NCI-H446 (cell line): ENCODE measurements around the gene POLN.
"Not testable (repeated sequence)": the region's sequence is repeated elsewhere in the genome, so short reads cannot be mapped to it uniquely, and the experiment has no call there.

Experiments used
- DNase-seq, 2 experiments: peaks; one replicate each; lab custom pipeline; 2025; lab: John Stamatoyannopoulos, UW

POLN gene

DNA sequence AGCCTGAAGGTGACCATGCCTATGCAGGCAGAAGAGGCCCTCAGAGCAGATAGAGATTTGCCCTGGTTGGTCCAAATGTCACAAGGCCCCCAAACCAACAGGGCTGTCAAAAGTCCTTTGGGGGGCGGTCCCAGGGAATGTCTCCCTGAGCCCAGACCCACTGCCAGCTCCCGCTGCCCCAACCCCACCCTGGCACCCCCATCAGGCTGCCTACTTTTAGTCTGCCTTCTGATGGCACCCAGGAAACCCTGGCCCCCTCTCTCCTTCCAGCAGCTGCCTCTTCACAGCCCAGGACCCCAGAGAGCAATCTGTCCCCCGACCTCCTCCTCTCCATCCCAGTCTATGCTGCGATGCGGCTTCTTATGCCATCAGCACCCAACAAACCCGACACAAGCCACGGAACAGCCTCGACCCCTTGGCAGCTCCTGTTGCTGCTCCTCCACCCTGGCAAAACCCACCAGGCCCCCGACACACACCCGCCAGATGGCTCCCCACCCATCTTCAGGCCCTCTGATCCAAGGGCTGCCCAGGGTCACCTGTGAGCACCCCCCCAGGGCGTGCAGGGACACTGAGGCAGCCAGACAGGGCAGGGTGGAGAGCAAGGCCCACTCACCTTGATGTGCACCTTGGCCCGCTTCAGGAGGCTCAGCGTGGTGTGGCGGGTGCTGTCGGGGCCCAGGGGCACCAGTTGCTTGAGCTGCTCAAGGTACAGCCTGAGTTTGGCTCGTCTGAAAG lies 10.0 kb upstream of the POLN start:
- DNase-seq: no peak

DNA sequence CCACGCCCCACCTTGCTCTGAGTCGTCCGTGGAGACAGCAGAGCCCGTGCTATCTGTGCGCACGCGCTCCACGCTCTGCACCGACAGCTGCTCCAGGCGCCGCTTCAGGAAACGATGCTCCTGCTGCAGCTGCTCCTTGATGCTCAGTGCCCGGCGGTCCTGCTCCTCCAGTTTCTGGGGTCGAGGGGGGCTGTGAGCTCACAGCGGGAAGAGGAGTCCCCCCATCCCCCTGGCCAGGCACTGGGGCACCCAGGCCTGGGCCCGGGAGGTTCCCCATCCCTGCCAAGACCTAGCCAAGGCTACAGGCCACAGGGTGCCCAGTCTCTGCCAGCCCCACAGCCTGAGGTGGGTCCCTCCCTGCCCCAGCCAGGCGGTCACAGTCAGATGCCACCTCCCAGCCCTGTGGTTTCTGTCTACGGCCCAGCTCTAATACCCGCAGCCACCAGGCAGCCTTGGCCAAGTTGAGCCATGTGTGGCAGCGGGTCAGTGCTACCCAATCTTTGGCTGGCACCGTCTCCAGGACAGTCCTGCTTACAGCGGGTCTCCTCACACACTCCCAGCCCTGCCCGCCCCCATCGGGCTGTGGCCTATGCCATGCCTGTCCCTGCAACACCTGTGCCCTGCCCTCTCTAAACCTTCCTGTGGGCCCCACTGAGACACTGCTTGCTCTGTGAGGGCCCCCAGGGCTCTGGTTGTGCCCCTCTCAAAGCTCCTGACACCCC lies 9.3 kb upstream of the POLN start:
- no peak for DNase-seq

DNA sequence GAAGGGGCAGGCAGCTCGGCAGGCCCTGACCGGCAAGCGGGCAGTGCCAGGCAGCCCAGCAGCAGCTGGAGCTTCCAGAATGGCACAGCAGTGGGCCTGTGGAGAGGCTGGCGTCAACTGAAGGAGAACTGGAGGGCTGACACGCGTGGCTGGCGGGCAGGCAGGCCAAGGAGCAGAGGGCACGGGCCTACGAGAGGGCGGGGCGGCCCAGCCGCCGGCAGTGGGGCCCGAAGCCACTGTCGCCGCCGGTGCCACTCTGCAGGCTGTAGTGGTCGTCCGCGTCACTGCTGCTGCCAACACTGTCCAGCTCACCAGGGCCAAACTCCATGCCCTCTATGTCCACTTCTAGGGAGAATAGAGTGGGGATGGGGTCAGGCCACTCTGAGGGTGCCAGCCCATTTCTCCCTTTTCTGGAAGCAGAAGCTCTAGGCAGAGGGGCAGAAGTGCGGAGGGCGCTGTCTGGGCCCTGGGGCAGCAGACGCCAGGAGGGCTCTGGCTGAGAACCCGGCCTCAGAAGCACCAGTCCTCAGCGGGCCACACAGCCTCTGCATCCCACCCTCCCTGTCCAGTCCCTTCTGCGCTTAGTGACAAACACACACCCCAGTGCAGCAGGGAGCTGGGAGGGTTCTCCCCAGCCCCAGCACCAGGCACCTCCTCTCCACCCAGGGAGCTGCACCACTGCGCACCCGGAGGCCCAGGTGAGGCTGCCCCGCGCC lies 8.6 kb upstream of the POLN start:
- DNase-seq: no peak

DNA sequence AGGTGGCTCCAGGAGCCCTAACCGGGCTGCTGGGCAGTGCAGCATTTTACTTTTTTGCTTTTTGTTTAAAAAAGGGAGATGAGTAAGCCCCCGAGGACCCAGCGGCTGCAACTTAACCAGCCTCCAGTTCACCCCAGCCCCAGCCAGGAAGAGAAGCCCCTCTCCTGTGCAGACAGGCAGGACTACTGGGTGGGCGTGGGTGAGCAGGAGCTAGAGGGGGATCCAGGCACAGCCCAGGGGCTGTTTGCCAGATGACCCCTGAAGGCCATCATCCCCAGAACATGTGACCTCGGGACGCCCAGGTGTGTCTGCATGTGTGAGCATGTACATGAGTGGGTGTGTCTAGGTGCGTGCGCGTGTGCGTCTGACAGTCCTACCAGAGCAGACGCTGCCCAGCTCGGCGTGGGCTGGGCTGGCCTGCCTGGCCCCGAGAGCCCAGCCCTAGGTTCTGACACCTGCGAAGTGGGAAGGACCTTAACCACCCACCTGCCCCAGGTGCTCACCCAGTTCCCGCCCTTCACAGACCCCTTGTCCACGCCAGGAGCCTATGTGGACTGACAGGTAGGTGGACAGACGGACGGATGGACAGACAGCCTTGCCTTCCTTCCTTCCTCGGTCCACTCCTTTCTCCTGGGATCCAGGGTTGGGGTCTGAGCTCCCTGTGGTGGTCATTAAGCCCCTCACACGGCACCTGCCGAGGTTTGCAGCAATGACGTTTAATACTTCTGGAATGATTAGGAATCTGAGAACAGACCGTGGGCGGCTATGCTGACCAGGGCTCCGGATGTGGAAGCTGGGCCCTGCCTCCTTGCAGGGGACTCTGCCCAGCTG lies 7.8 kb upstream of the POLN start:
- no peak for DNase-seq

DNA sequence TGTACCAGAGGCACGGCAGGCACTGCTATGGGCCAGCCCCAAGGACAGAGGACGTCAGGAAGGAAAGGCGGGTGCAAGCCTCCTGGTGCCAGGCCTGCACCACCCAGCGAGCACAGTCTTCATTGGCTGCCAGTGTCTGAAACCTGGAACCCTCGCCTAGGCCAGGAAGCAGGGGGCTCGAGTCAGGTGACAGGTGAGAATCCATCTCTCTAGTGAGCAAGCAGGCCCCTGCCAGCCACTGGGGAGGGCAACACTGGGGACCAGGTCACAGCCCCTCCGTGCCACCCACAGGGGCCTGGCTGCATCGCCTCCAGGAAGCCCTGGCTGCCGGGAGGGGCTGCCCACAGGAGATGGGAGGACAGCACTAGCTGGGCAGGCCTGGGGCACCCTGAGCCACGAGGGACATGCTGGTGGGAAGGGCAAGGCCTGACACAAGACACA lies 6.9 kb upstream of the POLN start:
- no peak for DNase-seq

DNA sequence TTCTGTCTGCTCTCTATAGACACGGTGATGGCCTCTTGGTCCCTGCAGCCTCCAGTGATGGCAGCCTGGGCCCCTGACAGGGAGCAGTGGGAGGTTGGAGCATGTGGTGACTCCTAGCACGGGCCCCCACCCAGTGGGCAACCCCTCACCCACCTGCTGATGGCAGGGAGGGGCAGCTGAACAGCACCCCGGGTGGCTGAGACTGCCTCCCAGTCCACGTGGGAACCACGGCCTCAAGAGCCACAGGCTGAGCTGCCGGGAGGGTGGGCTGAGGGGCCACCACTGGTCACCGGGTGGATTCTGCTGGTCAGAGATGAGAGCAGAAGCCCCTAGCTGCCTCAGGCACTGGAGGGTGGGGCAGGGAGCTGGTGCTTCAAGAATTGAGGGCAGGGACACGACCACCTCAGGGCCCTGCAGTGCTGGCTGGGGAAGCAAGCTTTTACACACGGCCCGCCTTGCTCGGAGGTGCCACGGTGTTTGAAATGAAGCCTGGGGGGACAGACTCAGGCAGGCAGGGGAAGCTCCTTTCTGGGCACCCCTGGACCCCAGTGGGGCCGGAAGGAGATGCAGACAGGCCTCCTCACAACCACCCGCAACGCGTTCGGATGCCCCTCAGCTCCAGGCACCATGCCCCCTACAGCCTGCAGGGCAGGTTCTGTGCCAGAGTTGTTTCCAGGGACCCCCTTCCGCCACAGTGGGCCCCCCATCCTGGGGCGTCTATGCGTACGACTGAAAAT lies 6.3 kb upstream of the POLN start:
- DNase-seq: no peak

DNA sequence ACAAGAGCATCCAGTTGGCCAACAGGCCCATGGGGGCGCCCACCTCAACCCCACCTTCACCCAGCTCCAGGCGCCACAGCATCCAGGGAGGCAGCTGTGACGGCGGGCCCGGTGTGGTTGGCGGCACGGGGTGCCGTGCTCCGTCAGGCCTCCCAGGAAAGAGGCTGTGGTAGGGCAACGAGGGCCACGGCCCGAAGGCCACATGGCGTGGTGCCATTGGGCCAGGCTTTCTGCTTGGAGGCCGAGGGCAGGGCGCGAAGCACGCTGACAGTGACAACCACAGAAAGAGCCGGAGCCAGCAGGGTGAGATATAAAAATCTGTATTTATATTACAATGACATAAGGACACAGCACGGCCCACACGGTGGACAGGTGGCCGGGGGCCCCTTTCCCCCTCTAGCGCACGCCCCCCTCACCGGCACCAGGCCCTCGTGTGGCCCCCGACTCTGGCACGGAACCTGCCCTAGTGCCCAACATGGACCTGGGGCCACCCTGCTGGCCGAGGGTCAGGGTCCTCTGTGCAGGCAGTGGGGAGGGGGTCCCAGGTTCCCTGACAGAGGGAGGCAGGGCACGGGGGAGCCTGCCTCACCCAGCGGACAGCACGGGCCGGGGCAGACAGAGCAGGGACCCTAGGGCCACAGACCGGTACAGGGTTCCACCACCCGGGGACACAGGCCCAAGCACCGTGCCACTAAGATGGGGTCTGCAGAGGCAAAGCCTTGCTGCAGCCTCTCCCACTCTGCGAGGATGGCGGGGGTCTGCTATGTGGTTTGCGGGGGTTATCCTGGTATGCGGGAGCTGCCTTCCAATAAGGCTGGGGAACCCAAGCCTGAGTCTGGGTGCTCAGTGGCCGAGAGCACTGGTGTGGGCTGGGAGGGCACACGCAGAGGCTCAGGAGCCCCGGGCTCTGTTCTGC lies 5.5 kb upstream of the POLN start:
- DNase-seq: no peak

DNA sequence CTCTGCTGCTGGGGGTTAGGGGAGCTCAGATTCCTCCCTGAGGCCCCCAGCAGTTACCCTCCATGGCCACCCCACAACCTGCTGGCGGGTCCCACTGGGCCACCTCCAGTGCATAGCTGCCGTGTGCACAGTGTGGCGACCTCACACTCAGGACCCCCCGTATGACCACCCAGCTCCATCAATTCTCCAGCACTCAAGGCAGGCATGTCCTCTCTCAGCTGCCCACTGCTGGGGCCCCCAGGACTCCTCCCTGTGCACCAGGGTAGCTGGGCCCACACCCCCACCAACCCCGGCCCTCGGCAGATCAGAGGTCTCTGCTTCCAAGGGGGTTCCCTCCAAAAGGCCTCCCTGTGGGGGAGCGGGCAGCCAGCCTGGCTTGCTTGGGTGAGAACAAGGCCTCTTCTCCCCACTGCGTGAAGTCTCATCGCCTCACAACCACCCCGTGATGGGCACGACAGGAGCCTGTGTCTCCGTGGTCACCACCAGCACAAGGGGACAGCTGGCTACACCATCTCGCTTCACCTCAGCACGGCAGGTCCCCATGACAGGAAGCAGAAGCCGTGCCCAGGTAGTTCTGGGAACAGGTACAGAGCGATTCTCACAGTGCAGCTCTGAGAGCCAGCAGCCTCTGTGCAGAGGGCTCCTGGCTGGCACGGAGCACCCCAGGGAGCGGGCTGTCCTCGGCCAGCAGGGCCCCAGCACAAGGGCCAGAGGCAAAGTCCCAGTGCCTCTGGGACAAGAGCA lies 4.6 kb upstream of the POLN start:
- no peak for DNase-seq

DNA sequence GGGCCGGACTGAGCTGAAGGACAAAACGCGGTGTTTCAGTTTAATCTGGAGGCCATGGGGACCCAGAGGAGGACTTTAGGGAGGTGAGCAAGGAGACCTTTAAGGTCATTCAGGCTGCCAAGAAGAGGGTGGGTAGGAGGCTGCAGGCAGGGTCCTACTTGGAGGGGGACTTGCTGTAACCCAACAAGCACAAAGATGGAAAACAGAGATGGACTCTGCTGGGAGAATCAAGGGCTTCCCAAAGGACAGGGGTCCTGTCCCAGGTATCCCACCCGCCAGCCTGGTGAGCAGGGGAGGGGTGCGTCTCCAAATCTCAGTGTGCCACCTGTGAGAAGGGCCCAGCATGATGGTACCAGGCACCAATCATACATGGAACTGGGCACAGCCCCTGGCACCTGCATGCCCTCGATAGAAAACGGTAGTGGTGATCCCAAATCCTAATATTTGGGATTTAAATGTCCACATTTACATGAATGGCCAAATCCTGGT lies 3.9 kb upstream of the POLN start:
- DNase-seq: no peak

DNA sequence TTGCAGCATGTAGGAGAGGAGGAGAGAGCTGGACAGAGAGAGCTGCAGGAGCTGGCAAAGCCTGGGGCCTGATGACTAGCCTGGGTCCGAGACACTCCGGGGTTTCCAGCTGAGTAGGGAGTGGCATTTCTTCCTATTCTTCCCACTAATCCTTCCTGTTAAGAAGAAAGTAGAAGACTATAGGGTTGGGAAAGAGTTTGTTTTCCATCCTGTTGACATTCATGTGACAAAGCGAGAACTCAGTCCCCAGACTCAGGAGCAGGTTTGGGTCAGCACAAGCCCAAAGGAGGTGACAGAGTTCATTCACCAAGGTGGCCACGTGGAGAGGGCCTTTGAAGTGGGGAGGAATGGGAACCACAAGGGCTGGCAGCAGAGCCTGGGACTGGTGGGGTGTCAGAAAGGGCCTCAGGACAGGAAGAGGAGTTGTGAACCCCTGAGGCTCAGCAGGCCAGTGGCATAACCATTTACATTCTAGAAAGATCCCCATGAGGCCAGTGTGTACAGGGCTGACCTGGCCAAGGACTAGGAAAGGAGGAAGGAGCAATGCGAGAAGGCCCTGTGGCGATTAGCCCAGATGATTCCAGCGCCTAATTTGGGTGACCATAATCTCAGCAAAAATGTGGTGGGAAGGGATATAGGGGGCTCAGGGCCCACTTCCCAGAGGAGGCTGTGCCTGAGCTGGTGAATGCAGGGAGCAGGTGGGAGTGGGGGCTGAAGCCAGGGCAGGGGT lies 3.3 kb upstream of the POLN start:
- no peak for DNase-seq

DNA sequence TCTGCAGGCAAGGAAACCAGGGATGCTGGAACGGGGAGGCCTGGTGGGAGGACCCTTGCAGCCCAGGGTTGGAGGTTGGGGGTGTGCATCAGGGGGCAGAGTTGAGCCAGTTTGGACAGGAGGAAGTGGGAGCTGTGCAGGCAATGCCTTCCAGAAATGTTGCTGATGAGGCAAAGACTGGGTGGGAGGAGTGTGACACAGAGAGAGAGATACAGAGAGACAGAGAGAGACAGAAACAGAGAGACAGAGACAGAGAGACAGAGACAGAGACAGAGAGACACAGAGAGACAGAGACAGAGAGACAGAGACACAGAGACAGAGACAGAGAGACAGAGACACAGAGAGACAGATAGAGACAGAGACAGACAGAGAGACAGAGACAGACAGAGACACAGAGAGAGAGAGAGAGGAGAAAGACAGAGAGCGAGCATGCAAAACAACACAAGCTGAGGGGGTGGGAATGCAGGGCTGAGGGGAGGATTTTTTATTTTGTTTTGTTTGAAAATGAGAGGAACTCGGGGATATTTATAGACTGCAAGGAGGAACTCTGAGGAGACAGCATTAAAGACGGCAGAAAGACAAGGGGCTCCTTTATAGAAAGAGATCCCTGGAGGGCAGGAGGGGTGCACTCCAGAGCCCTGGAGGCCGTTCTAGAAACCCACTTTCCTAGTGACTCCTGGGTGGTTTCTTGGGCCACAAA lies 1.9 kb upstream of the POLN start:
- no peak for DNase-seq

DNA sequence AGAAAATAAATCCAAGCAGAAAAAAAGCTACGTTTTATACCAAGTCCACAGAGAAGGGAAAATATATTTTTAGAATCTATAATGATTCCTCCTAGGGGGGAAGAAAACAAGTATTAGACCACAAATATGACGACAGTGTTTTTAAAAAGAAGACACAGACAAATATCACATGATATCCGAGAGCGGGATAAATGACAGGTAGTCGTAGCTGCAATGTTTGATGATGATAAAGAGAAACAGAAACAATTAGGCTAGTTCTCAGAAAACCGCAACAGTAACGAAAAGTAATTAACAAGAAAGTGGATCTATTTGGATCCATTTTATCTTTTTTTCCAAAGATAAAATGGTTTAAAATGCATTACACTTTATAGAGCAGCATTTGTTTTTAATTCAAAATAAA lies 918 bp downstream of the POLN start:
- no peak for DNase-seq

DNA sequence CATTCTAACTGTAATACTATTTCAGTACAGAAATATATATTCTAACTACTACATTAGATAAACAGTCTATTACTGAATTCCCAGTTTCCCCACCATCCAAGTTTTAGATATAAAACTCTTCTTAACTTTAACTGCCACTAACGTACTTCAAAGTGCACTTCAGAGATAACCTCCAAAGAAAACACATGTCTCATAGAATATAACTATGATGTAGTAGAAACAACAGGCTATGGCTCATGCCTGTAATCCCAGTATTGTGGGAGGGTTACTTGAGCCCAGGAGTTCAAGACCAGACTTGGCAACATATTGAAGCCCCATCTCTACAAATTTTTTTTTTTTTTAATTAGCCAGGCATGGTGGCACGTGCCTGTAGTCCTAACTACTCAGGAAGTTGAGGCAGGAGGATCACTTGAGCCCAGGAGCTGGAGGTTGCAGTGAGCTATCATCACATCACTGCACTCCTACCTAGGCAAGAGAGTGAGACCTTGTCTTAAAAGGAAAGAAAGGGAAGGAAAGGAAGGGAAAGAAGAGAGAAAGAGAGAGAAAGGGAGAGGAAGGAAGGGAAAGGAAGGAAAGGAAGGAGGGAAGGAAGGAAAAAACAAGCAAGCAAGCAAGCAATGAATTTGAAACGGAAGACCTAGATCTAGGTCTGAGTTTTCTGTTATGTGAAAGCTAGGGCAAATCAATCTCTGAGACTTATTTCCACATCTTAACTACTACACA lies 4.8 kb downstream of the POLN start:
- no peak for DNase-seq

DNA sequence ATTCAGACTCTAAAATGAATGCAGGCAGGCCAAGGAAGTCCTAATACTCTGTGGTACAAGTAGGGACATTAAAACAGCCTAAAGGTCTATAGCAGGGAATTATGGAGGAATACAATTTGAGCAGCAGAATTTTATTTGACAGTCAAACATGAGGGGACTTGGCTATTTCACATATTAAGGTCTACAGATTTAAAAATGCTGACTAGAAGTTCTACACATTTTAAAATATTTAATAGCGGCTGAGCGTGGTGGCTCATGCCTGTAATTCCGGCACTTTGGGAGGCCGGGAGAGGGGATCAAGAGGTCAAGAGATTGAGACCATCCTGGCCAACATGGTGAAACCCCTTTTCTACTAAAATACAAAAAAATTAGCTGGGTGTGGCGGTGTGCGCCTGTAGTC lies 10.8 kb downstream of the POLN start:
- no peak for DNase-seq

DNA sequence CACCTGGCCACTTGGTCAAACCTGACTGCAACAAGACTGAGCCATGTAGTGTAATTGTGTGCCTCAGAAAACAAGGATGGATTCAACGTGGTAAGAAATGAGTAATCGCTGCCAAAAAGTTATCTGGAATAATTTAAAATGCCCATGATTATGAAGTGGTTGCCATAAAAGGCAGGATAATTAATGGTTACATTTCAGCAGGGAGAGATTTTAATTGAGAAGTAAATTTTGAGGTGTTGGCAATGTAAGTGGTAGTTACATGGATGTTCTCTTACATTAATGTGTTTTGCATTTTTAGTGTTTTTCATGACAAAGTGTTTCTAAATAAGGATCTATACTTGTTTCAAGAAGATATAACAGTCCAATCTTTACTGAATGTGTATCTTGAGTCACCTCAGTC lies 15.7 kb downstream of the POLN start:
- no peak for DNase-seq

DNA sequence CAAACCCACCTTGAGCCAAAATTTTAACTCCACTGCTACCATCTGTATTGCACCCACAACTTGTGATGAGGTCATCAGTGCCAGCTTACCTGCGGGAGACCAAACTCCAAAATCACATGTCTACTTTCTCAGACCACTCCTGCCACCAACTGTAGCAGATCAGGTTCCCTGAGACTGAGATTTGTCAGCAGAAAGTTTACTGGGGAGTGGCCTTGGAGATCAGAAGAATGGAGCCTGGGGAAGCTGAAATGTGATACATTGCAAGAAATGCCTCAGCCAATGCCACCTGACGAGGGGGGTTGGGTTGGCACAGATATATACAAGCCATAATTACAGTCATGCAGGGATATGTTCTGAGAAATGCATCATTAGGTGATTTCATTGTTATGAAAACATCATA lies 19.1 kb downstream of the POLN start:
- no peak for DNase-seq

DNA sequence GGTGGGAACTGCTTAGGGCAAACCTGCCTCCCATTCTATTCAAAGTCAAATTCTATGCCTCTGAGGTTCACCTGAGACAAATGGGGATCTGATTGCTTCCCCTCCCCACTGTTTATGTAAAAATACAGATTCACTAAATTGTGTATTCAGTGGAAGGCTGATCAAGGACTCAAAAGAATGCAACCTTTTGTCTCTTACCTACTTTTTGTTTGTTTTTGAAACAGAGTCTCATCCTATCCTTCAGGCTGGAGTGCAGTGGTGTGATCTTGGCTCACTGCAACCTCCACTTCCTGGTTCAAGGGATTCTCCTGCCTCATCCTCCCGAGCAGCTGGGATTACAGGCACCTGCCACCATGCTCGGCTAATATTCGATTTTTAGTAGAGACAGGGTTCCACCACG lies 20.5 kb downstream of the POLN start:
- not testable (repeated sequence) for DNase-seq
